Fibroblast of lung (primary cell): ENCODE measurements around the gene POGK. TPM values are rescaled to one million over a fixed set of nuclear protein-coding genes. Genes with fewer than 3 reads are reported as not detected.

Source experiments
- DNase-seq, 2 donors: peaks; one replicate each; pipeline versions ENCODE4 v3.0.0 to v3.0.0-alpha.2; 2010; ENCODE audit warnings: low read depth in 2 of 2
- H2AFZ ChIP-seq: 2 replicates; pipeline ENCODE4 v1.5.1; 2012; ENCODE audit warnings: low read length, control low read depth, inconsistent platforms
- H3K27ac ChIP-seq: 2 replicates; pipeline ENCODE4 v1.5.1; 2011; ENCODE audit warnings: low read length, control low read depth; ENCODE audit not compliant: insufficient read depth
- H3K27me3 ChIP-seq: 2 replicates; pipeline ENCODE4 v1.5.1; 2011; ENCODE audit warnings: mild to moderate bottlenecking, low read length; ENCODE audit not compliant: control insufficient read depth, insufficient read depth
- H3K36me3 ChIP-seq: 2 replicates; pipeline ENCODE4 v1.5.1; 2011; ENCODE audit warnings: low read length; ENCODE audit not compliant: control insufficient read depth, insufficient read depth
- H3K4me1 ChIP-seq: 2 replicates; pipeline ENCODE4 v1.5.1; 2011; ENCODE audit warnings: low read length; ENCODE audit not compliant: control insufficient read depth, insufficient read depth; ENCODE audit errors: extremely low read depth
- H3K4me2 ChIP-seq: 2 replicates; pipeline ENCODE4 v1.5.1; 2011; ENCODE audit warnings: low read length, control low read depth; ENCODE audit not compliant: insufficient read depth; ENCODE audit errors: extremely low read depth
- H3K4me3 ChIP-seq, 4 experiments: fragments of 200-600 bp in 1 of 4; sonication (generic) in 1 of 4; replicated peaks in 1 of 4; 2 replicates each; pipeline ENCODE4 v1.5.1; 2011 to 2016; ENCODE audit warnings: low read length in 4 of 4, low read depth in 3 of 4, mild to moderate bottlenecking in 3 of 4, control low read depth in 2 of 4, inconsistent platforms in 1 of 4, mixed read lengths in 1 of 4; ENCODE audit not compliant: insufficient read depth in 1 of 4; ENCODE audit errors: control extremely low read depth in 1 of 4
- H3K79me2 ChIP-seq: 2 replicates; pipeline ENCODE4 v1.5.1; 2012; ENCODE audit warnings: mild to moderate bottlenecking, low read length, inconsistent platforms; ENCODE audit not compliant: control insufficient read depth, insufficient read depth
- H3K9ac ChIP-seq: 2 replicates; pipeline ENCODE4 v1.5.1; 2011; ENCODE audit warnings: mild to moderate bottlenecking, low read length, control low read depth; ENCODE audit not compliant: insufficient read depth
- H3K9me3 ChIP-seq: 2 replicates; pipeline ENCODE4 v1.5.1; 2012; ENCODE audit warnings: low read depth, low read length; ENCODE audit not compliant: control insufficient read depth, insufficient read depth
- H4K20me1 ChIP-seq: 2 replicates; pipeline ENCODE4 v1.5.1; 2011; ENCODE audit warnings: low read length; ENCODE audit not compliant: control insufficient read depth, insufficient read depth; ENCODE audit errors: extremely low read depth
- CTCF ChIP-seq, 2 donors: IDR thresholded peaks in 1 of 2; conservative IDR thresholded peaks in 1 of 2; 1 replicate in 1 of 2; 2 replicates in 1 of 2; pipeline ENCODE4 v1.5.1; 2011 to 2012; ENCODE audit warnings: low read length in 2 of 2, control low read depth in 1 of 2, inconsistent platforms in 1 of 2, low read depth in 1 of 2, mild to moderate bottlenecking in 1 of 2
- EZH2 ChIP-seq: IDR thresholded peaks from 2 replicates; pipeline ENCODE4 v1.5.1; 2012; ENCODE audit warnings: low read length, control low read depth, mild to moderate bottlenecking; ENCODE audit errors: missing control alignments
- polyA plus RNA-seq, 2 donors: library from polyadenylated mRNA; depleted of rRNA in 1 of 2; stranded (reverse) in 1 of 2; unstranded in 1 of 2; fragments of >200 nt; gene quantifications; 2 replicates each; pipeline ENCODE4 v1.2.1, GENCODE V29; 2011 to 2012; ENCODE audit warnings: missing spikeins in 1 of 2
- total RNA-seq: library from RNA; depleted of rRNA; stranded (reverse); fragments of >200 nt; gene quantifications from 2 replicates; pipeline ENCODE4 v1.2.1, GENCODE V29; 2014

The POGK gene
- total and polyA plus RNA-seq, 2 donors (not counting 1 experiment from before 2014, with no cell fraction given), result 17.2 to 23.8 TPM

GRCh38 chr1:166882893-166883292, 43.6 kb downstream of the POGK start:
- no peak overlapping the region for H3K9ac ChIP-seq
- no peaks in the 10 kb centered on the region for H3K36me3 ChIP-seq
- TF ChIP-seq EZH2 (no peak), CTCF (conservative IDR thresholded peaks at IDR 0.05 in 1 of 2, IDR thresholded peaks at IDR 0.05 in 1 of 2; ENCODE audit: low read depth in 1 of 2, low read length in 2 of 2) (no peak)
- H4K20me1 ChIP-seq, result no peaks in the 10 kb centered on the region
- H3K79me2 ChIP-seq, result no peaks in the 10 kb centered on the region
- no peak for DNase-seq
- peaks cover 23% of the 10 kb centered on the region for H3K27me3 ChIP-seq
- H2AFZ ChIP-seq, result no peak overlapping the region
- no peak overlapping the region for H3K4me3 ChIP-seq
- H3K27ac ChIP-seq, result no peak overlapping the region
- H3K4me2 ChIP-seq, result no peak overlapping the region
- H3K4me1 ChIP-seq, result no peaks in the 10 kb centered on the region
- H3K9me3 ChIP-seq, result no peaks in the 10 kb centered on the region

GRCh38 chr1:166884040-166884642, 44.9 kb downstream of the POGK start:
- no peak overlapping the region for H3K27ac ChIP-seq
- no peak for TF ChIP-seq EZH2
- TF ChIP-seq CTCF (conservative IDR thresholded peaks at IDR 0.05 in 1 of 2, IDR thresholded peaks at IDR 0.05 in 1 of 2; ENCODE audit: low read depth in 1 of 2, low read length in 2 of 2), result peak; percentile 50 to 63
- no peaks in the 10 kb centered on the region for H3K36me3 ChIP-seq
- peak in 1 of 2 donors; percentile 20 for DNase-seq
- no peak overlapping the region for H3K4me3 ChIP-seq
- H3K4me1 ChIP-seq, result no peaks in the 10 kb centered on the region
- no peak overlapping the region for H3K9ac ChIP-seq
- no peaks in the 10 kb centered on the region for H4K20me1 ChIP-seq
- H3K4me2 ChIP-seq, result no peak overlapping the region
- no peak overlapping the region for H2AFZ ChIP-seq
- H3K9me3 ChIP-seq, result no peaks in the 10 kb centered on the region
- no peaks in the 10 kb centered on the region for H3K79me2 ChIP-seq
- peaks cover 23% of the 10 kb centered on the region for H3K27me3 ChIP-seq

- Histone ChIP-seq H3K27me3 (peaks cover 23% of the 10 kb centered on the region), H3K27ac (no peak overlapping the region), H4K20me1 (no peaks in the 10 kb centered on the region), H3K4me2 (no peak overlapping the region), H3K4me1 (no peaks in the 10 kb centered on the region), H2AFZ (no peak overlapping the region), H3K9ac (no peak overlapping the region), H3K36me3 (no peaks in the 10 kb centered on the region), H3K79me2 (no peaks in the 10 kb centered on the region), H3K4me3 (no peak overlapping the region), H3K9me3 (no peaks in the 10 kb centered on the region)
- TF ChIP-seq EZH2 (no peak), CTCF (conservative IDR thresholded peaks at IDR 0.05 in 1 of 2, IDR thresholded peaks at IDR 0.05 in 1 of 2; ENCODE audit: low read depth in 1 of 2, low read length in 2 of 2) (no peak)
- no peak for DNase-seq
Observed at GRCh38 chr1:166884971-166885370, 45.7 kb downstream of the POGK start.
